ENCODE measurements around the gene HAUS5. TPM values are rescaled to one million over a fixed set of nuclear protein-coding genes. Genes with fewer than 3 reads are reported as not detected.

Gene HAUS5
- total RNA-seq (2014; rRNA removed): 25.9 and 26.4 TPM in 2 replicates
- Bru-seq, nascent RNA: percentile 53 among the genes with signal in this experiment
- percentile 62 among the genes with signal in this experiment for BruChase-seq, experiment 1, labeled RNA remaining after a 6-hour chase
- percentile 50 among the genes with signal in this experiment for BruChase-seq, experiment 2, labeled RNA remaining after a 2-hour chase
- long read RNA-seq, full-length matches to known transcripts: 12 of 20 reads
- long read RNA-seq, partial matches to known transcripts: 0 of 20 reads
- long read RNA-seq, other reads (novel, unspliced or antisense): 8 of 20 reads

GRCh38 chr19:35612559-35613321 lies at the start of gene HAUS5:
TSS of gene HAUS5 (plus strand) at chr19:35612735. CDS start at chr19:35612795, 60 bp downstream.
- Histone ChIP-seq H3K79me2 (ENCODE audit: low read length) (peaks cover 10% of the 10 kb centered on the region; the same call in 1 of the 2 replicates), H3K4me3 (ENCODE audit: low read length) (peak within 1 kb of the TSS; percentile 92), H3K27me3 (ENCODE audit: low read length) (no peaks in the 10 kb centered on the region), H3K36me3 (ENCODE audit: low read depth, low read length) (no peaks in the 10 kb centered on the region), H3K9ac (ENCODE audit: low read length) (peak within 1 kb of the TSS; percentile 96), H3K9me3 (ENCODE audit: low read length) (no peaks in the 10 kb centered on the region), H3K27ac (ENCODE audit: low read length) (no peak within 1 kb of the TSS), H3K4me1 (ENCODE audit: insufficient read depth, low read length) (peaks cover 4% of the 10 kb centered on the region; the same call in 1 of the 2 replicates), H4K20me1 (ENCODE audit: low read length) (no peaks in the 10 kb centered on the region), H3F3A (ENCODE audit: low read length, unreplicated experiment) (no peaks in the 10 kb centered on the region), H2AFZ (ENCODE audit: low read length) (peak within 1 kb of the TSS; percentile 95), H3K4me2 (ENCODE audit: low read length) (peak within 1 kb of the TSS; percentile 97), H3K9me2 (replicated peaks; ENCODE audit: low read length) (no peaks in the 10 kb centered on the region)
- ATAC-seq: peak; percentile 99
- DNase-seq: peak; percentile 95
- ChIA-PET CTCF (no interaction called here), POLR2A (ENCODE audit: unreplicated experiment) (no interaction called here)
- intact Hi-C loops (cut with micrococcal nuclease): no loop called here
- TSS peak; percentile 71 for BruUV-seq (replicated peaks)
- no peak for TF ChIP-seq CTCF (conservative IDR thresholded peaks at IDR 0.05; ENCODE audit: low read depth, low read length)
- TF ChIP-seq EZH2 (IDR thresholded peaks at IDR 0.05; ENCODE audit: low read length, unreplicated experiment): no peak
- TF ChIP-seq EZH2phosphoT487 (IDR thresholded peaks at IDR 0.05; ENCODE audit: borderline replicate concordance, low read length): no peak

DNA sequence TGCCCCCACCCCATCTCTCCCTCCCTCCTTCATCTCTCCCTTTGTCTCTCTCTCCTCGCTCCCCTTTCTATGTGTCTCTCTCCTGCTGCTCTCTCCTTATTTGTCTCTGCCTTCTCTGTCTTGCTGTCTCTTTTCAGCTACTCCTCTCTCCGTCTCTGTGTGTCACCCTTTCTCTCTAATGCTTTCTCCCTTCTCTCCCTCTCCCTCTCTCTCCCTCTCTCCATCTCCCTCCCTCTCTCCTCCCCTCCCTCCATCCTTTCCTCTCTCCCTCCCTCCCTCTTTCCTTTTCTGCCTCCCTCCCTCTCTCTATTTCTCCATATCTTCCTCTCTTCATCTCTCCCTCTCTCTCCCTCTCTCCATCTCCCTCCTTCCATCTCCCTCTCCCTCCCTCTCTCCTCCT lies 49.8 kb upstream of the HAUS5 start:
- ChIA-PET CTCF (no interaction called here), POLR2A (ENCODE audit: unreplicated experiment) (no interaction called here)
- ATAC-seq (no peak), DNase-seq (no peak)
- Histone ChIP-seq H3K9me3 (ENCODE audit: low read length) (no peaks in the 10 kb centered on the region), H3K4me2 (ENCODE audit: low read length) (no peak overlapping the region), H3K36me3 (ENCODE audit: low read depth, low read length) (no peaks in the 10 kb centered on the region), H2AFZ (ENCODE audit: low read length) (no peak overlapping the region), H3K9me2 (replicated peaks; ENCODE audit: low read length) (no peaks in the 10 kb centered on the region), H3K9ac (ENCODE audit: low read length) (no peak overlapping the region), H3K79me2 (ENCODE audit: low read length) (no peaks in the 10 kb centered on the region), H3K4me1 (ENCODE audit: insufficient read depth, low read length) (no peaks in the 10 kb centered on the region), H3F3A (ENCODE audit: low read length, unreplicated experiment) (no peaks in the 10 kb centered on the region), H3K4me3 (ENCODE audit: low read length) (no peak overlapping the region), H3K27ac (ENCODE audit: low read length) (no peak overlapping the region), H3K27me3 (ENCODE audit: low read length) (no peaks in the 10 kb centered on the region), H4K20me1 (ENCODE audit: low read length) (no peaks in the 10 kb centered on the region)
- BruUV-seq (replicated peaks): no TSS peak
- intact Hi-C loops (cut with micrococcal nuclease): no loop called here
- TF ChIP-seq EZH2phosphoT487 (IDR thresholded peaks at IDR 0.05; ENCODE audit: borderline replicate concordance, low read length) (no peak), EZH2 (IDR thresholded peaks at IDR 0.05; ENCODE audit: low read length, unreplicated experiment) (no peak), CTCF (conservative IDR thresholded peaks at IDR 0.05; ENCODE audit: low read depth, low read length) (no peak)

Data from PC-3 (cell line).